Panc1 (cell line): ENCODE data around the gene NDUFAF8.

ENCODE experiments used
- CTCF ChIP-seq: fragments of 450-650 bp; IDR thresholded peaks from 2 replicates; pipeline ENCODE4 v1.5.1; 2017; ENCODE audit warnings: mild to moderate bottlenecking
- POLR2AphosphoS5 ChIP-seq: IDR thresholded peaks from 2 replicates; pipeline ENCODE4 v1.6.1; 2012; ENCODE audit warnings: mild to moderate bottlenecking, low read depth, low read length, moderate library complexity
- REST ChIP-seq, 2 experiments: IDR thresholded peaks; 2 replicates each; pipeline ENCODE4 v1.6.1; 2011 to 2012; ENCODE audit warnings: low read depth in 2 of 2, control low read depth in 1 of 2, low read length in 1 of 2, mild to moderate bottlenecking in 1 of 2, moderate library complexity in 1 of 2; ENCODE audit not compliant: insufficient read depth in 1 of 2
- SIN3A ChIP-seq: IDR thresholded peaks from 2 replicates; pipeline ENCODE4 v1.6.1; 2012; ENCODE audit warnings: low read depth, mild to moderate bottlenecking, low read length, moderate library complexity, borderline replicate concordance; ENCODE audit not compliant: insufficient read depth
- TCF7L2 ChIP-seq: IDR thresholded peaks from 2 replicates; pipeline ENCODE4 v1.6.1; 2011; ENCODE audit warnings: mild to moderate bottlenecking, low read depth, low read length, inconsistent platforms

- no peak for TF ChIP-seq CTCF
- TF ChIP-seq REST (IDR thresholded peaks at IDR 0.05; ENCODE audit: insufficient read depth in 1 of 2, low read depth in 2 of 2, low read length in 1 of 2), result no peak
- no peak for TF ChIP-seq TCF7L2
- TF ChIP-seq SIN3A, result no peak
- TF ChIP-seq POLR2AphosphoS5, result no peak; the same call in 1 of the 2 replicates
These were observed 817 bp downstream of the NDUFAF8 start for GRCh38 chr17:81239714-81240555.
